ENCODE data around the gene TMPRSS6.

The TMPRSS6 gene

GRCh38 chr22:37063431-37064420, 45.8 kb downstream of the TMPRSS6 start:
- no peak for DNase-seq

- DNase-seq, result no peak
Measured at GRCh38 chr22:37062702-37063381, 46.7 kb downstream of the TMPRSS6 start.

GRCh38 chr22:37062376-37062675, 47.2 kb downstream of the TMPRSS6 start:
- no peak for DNase-seq

GRCh38 chr22:37061611-37062375, 47.7 kb downstream of the TMPRSS6 start:
- no peak for DNase-seq

GRCh38 chr22:37060801-37061610, 48.5 kb downstream of the TMPRSS6 start:
- no peak for DNase-seq

- DNase-seq, result no peak
Measured at GRCh38 chr22:37059876-37060449, 49.5 kb downstream of the TMPRSS6 start.

GRCh38 chr22:37058917-37059701, 50.4 kb downstream of the TMPRSS6 start:
- DNase-seq, result no peak

GRCh38 chr22:37057796-37058510, 51.6 kb downstream of the TMPRSS6 start:
- DNase-seq, result no peak

GRCh38 chr22:37057226-37057625, 52.3 kb downstream of the TMPRSS6 start:
- no peak for DNase-seq

- no peak for DNase-seq
Measured at GRCh38 chr22:37056246-37056645, 53.3 kb downstream of the TMPRSS6 start.

GRCh38 chr22:37054600-37055365, 54.7 kb downstream of the TMPRSS6 start:
- no peak for DNase-seq

GRCh38 chr22:37054056-37054395, 55.5 kb downstream of the TMPRSS6 start:
- DNase-seq, result no peak

GRCh38 chr22:37053310-37054055, 56.0 kb downstream of the TMPRSS6 start:
- DNase-seq, result no peak

- no peak for DNase-seq
Measured at GRCh38 chr22:37052386-37053309, 56.9 kb downstream of the TMPRSS6 start.

- DNase-seq, result peak; percentile 56
Measured at GRCh38 chr22:37051391-37052385, 57.8 kb downstream of the TMPRSS6 start, which contains the start of gene KCTD17. KCTD17 (plus strand) TSS chr22:37051742; CDS start chr22:37051761, 19 bp downstream.

- no peak for DNase-seq
Measured at GRCh38 chr22:37050913-37051312, 58.6 kb downstream of the TMPRSS6 start.

Data from activated gamma-delta T cell (primary cell).